Progenitor cell of endocrine pancreas (in vitro differentiated cells): Measurements from ENCODE around the gene C18orf63. TPM values are rescaled to one million over a fixed set of nuclear protein-coding genes. Genes with fewer than 3 reads are reported as not detected.

ENCODE experiments used
- DNase-seq: peaks from one replicate; pipeline ENCODE4 v3.0.0; 2021; ENCODE audit warnings: low spot score; ENCODE audit not compliant: unreplicated experiment
- H3K27ac Mint-ChIP-seq: 2 replicates; pipeline ENCODE4 v1.8.0; 2021; ENCODE audit warnings: mild to moderate bottlenecking, moderate library complexity, mixed read lengths
- H3K27me3 Mint-ChIP-seq: 2 replicates; pipeline ENCODE4 v1.8.0; 2021; ENCODE audit warnings: mixed read lengths
- H3K36me3 Mint-ChIP-seq: 2 replicates; pipeline ENCODE4 v1.8.0; 2022; ENCODE audit warnings: mixed read lengths; ENCODE audit not compliant: insufficient read depth
- H3K4me1 Mint-ChIP-seq: 2 replicates; pipeline ENCODE4 v1.8.0; 2021; ENCODE audit warnings: low read depth, mixed read lengths
- H3K4me3 Mint-ChIP-seq: 2 replicates; pipeline ENCODE4 v1.8.0; 2021; ENCODE audit warnings: low read depth, mild to moderate bottlenecking, moderate library complexity, mixed read lengths
- H3K9me3 Mint-ChIP-seq: 2 replicates; pipeline ENCODE4 v1.8.0; 2021; ENCODE audit warnings: low read depth, mixed read lengths
- CTCF ChIP-seq: fragments of 200-600 bp; sonication (generic); IDR thresholded peaks from one replicate; pipeline ENCODE4 v1.5.0; 2021; ENCODE audit warnings: antibody characterized with exemption, mild to moderate bottlenecking; ENCODE audit not compliant: unreplicated experiment
- total RNA-seq: library from RNA; stranded (reverse); gene quantifications from 2 replicates; pipeline ENCODE4 v1.2.1, GENCODE V29; 2021

Gene C18orf63
- total RNA-seq, 1 donor from 2014 or later, result not detected

GRCh38 chr18:74294526-74294925 lies 21.1 kb upstream of the C18orf63 start:
- DNase-seq, result no peak
- peaks cover 2% of the 10 kb centered on the region for H3K36me3 Mint-ChIP-seq
- no peaks in the 10 kb centered on the region for H3K27me3 Mint-ChIP-seq
- peaks cover 14% of the 10 kb centered on the region for H3K4me1 Mint-ChIP-seq
- peaks cover 8% of the 10 kb centered on the region for H3K9me3 Mint-ChIP-seq
- H3K27ac Mint-ChIP-seq, result no peak overlapping the region
- no peak overlapping the region for H3K4me3 Mint-ChIP-seq
- TF ChIP-seq CTCF, result no peak

- DNase-seq, result no peak
- Mint-ChIP-seq H3K4me1 (peaks cover 12% of the 10 kb centered on the region), H3K9me3 (peaks cover 8% of the 10 kb centered on the region), H3K27ac (no peak overlapping the region), H3K4me3 (no peak overlapping the region), H3K36me3 (peaks cover 2% of the 10 kb centered on the region), H3K27me3 (no peaks in the 10 kb centered on the region)
- TF ChIP-seq CTCF, result no peak
Measured at GRCh38 chr18:74299162-74299561, 16.5 kb upstream of the C18orf63 start.

GRCh38 chr18:74299746-74300145 lies 15.9 kb upstream of the C18orf63 start:
- no peak for DNase-seq
- Mint-ChIP-seq H3K4me1 (peaks cover 12% of the 10 kb centered on the region), H3K27me3 (no peaks in the 10 kb centered on the region), H3K4me3 (no peak overlapping the region), H3K36me3 (peaks cover 2% of the 10 kb centered on the region), H3K9me3 (peaks cover 8% of the 10 kb centered on the region), H3K27ac (peak overlapping the region; percentile 39)
- no peak for TF ChIP-seq CTCF

GRCh38 chr18:74303306-74303705 lies 12.3 kb upstream of the C18orf63 start:
- H3K4me3 Mint-ChIP-seq, result no peak overlapping the region
- peaks cover 11% of the 10 kb centered on the region for H3K9me3 Mint-ChIP-seq
- H3K4me1 Mint-ChIP-seq, result peaks cover 14% of the 10 kb centered on the region
- H3K36me3 Mint-ChIP-seq, result peaks cover under 1% of the 10 kb centered on the region
- TF ChIP-seq CTCF, result no peak
- DNase-seq, result no peak
- no peaks in the 10 kb centered on the region for H3K27me3 Mint-ChIP-seq
- no peak overlapping the region for H3K27ac Mint-ChIP-seq

- Mint-ChIP-seq H3K4me3 (no peak overlapping the region), H3K9me3 (peaks cover 6% of the 10 kb centered on the region), H3K4me1 (peaks cover 14% of the 10 kb centered on the region), H3K27ac (no peak overlapping the region), H3K36me3 (no peaks in the 10 kb centered on the region), H3K27me3 (no peaks in the 10 kb centered on the region)
- no peak for TF ChIP-seq CTCF
- DNase-seq, result no peak
Measured at GRCh38 chr18:74303936-74304335, 11.7 kb upstream of the C18orf63 start.
